GM12801 (cell line): Measurements from ENCODE around the gene SOST.

Source experiments
- TF ChIP-seq, protein P1 (sequence below): IDR thresholded peaks from one replicate; pipeline ENCODE4 v1.5.1; 2011; ENCODE audit warnings: control low read depth; ENCODE audit not compliant: insufficient read length; ENCODE audit errors: extremely low read depth

Gene SOST

DNA sequence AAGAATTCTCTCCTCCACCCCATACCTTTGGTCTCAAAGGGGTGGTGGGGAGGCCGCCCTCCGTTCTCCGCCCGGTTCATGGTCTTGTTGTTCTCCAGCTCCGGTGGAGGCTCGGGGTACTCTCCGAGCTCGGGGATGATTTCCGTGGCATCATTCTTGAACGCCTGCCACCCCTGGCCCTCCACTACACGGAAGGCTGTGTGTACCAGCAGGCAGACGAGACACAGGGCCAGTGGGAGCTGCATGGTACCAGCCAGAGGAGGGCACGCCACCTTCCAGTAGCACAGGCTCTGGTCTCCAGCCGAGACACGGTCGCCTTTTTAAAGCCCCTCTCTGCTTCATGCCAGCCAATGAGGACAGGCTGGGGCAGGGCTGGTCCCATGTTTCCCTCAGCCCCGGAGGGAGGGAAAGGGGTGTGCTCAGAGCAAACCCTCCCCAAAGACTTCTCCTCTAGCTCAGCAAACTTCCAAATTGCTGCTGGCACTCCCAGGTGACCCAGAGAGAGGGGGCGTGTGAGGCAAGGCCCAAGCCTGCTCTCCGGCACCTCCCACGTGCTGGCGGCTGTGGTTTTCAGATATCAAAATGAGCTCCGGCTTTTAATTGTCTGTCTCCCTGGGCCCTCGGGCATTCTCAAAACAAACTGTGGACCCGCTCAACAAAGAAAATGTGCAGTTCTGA lies at the start of gene SOST:
Gene SOST, minus strand, starts transcription at position 295 of the 678 bp plus-strand sequence. Its CDS starts 50 bp downstream, at position 245.
- TF ChIP-seq, protein P1, sequence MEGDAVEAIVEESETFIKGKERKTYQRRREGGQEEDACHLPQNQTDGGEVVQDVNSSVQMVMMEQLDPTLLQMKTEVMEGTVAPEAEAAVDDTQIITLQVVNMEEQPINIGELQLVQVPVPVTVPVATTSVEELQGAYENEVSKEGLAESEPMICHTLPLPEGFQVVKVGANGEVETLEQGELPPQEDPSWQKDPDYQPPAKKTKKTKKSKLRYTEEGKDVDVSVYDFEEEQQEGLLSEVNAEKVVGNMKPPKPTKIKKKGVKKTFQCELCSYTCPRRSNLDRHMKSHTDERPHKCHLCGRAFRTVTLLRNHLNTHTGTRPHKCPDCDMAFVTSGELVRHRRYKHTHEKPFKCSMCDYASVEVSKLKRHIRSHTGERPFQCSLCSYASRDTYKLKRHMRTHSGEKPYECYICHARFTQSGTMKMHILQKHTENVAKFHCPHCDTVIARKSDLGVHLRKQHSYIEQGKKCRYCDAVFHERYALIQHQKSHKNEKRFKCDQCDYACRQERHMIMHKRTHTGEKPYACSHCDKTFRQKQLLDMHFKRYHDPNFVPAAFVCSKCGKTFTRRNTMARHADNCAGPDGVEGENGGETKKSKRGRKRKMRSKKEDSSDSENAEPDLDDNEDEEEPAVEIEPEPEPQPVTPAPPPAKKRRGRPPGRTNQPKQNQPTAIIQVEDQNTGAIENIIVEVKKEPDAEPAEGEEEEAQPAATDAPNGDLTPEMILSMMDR = no peak

DNA sequence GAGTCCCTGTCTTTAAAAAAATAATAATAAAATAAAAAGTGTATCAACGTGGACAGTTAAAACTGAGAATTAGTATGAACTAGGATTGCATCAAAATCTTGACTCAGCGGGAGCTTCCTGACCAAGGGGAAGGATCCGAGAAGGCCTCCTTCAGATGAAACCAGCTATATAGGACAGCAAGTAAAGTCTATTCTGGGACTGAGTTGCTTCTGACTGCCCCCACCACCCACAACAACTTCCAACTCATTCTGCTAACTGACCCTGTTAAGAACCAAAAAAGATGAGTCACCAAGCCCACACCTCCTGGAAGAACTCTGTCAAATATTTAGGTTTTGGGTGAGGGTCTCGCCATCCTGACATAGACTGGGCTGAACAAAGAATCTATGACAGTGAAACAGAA lies 49.5 kb upstream of the SOST start:
- TF ChIP-seq, protein P1 = no peak

DNA sequence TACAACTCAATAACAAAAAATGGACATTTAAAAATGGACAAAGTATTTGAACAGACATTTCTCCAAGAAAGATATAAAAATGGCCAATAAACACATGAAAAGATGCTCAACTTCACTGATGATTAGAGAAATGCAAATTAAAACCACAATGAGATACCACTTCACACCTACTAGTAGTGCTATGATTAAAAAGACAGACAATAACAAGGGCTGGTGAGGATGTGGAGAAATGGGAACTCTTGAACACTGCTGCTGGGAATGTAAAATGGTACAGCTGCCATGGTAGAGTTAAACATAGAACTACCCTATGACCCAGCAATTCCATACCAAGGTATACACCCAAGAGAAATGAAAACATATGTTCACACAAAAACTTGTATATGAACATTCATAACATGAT lies 46.5 kb upstream of the SOST start:
- TF ChIP-seq, protein P1 = no peak

DNA sequence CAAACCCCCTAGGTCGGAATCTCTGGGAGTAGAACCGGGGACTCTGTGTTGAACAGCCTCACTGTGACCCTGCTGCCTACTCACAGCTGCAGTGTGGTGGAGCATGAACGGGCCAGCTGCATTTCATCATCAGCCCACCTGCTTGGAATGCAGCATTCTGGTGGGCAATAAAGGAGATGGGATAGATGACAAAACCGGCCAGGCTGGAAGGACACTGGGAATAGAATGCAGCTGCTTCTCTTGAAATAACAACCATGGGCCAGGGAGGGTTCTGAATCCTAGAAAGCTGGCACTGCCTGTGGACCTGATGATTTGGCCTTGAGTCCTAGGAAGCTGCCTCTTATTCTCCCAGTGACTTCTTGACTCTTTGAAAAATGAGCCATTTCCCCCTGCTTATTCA lies 45.2 kb upstream of the SOST start:
- TF ChIP-seq, protein P1 = no peak

DNA sequence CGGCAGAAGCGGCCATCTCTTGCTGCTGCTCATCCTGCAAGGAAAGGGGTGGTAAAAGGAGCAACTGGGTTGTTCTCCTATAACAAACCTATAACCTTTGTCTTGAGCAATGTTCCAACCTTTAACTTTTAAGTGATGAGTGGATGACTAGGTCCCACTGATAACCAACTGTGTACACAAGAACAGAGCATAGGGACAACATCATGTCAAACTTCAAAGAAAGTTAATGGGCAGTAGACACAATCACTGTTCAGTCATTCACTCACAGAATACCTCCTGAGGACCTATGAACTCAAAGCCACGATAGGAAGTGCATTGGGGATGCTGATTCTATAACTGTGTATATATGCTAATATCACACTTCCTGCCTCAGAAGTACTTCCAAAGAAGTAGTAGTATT lies 43.3 kb upstream of the SOST start:
- TF ChIP-seq, protein P1 = no peak

DNA sequence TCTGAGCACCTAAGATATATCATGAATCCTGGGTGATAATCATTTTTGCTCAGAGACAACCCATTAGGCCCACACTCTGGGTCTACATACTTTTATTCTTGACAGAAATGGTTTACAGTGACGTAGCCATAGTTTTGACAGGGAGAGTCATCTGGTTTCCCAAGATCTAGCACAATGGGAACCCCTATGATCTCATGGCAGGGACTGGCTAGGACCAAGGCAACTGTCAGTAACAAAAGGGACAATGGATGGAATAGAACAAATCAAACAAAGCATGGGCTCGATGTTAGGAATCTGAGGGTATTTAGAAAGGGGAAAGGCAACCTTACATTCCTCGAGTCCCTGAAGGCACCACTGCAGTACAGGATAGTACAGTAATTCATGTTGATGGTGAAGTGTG lies 42.1 kb upstream of the SOST start:
- TF ChIP-seq, protein P1 = no peak

DNA sequence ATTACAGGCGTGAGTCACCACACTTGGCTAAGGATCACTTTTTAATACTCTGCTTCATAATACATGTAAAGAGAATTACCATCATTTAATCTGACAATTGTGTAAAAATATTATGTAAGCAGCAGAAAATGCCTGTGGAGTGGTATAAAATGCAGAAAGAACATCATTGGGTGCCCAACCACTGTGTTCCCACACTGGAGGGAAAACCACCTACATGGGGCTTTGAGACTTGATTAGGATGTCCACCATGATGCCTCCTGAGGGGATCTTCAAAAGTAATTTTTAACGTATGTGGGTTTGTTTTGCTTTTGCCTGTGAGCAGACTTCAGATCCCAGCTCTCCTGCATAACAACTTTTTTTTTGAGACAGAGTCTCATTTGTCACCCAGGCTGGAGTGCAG lies 40.5 kb upstream of the SOST start:
- TF ChIP-seq, protein P1 = no peak

DNA sequence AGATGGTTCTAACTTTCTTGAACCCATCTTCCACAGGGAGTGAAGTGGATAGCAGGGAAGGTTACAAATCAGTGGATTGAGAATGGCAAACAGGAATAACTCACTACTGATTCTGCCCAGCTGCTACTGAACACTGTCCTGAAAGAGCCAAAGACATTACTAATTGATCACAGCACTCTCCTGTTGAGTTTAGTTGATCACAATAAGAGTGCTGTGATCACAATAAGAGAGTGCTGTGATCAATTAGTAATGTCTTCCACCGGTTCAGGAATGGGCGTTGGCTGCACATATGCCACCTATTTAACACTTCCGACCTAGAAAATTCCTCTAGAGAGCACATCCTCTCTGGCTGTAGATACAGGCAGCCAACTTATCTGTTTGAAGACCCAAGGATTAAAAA lies 33.0 kb upstream of the SOST start:
- TF ChIP-seq, protein P1 = no peak
